Stimulated activated CD8-positive, alpha-beta memory T cell treated with anti-CD3 and anti-CD28 coated beads, Interleukin-12 subunit alpha, Interleukin-12 subunit beta, amount 100 ng/mL, for 24 hours (primary cell): ENCODE measurements around the gene MARK3.
A peak's percentile ranks its signal among the peaks of the same experiment; 100 is the strongest.

Experiments
- DNase-seq: peaks from one replicate; pipeline ENCODE4 v3.0.0-alpha.2; 2020; ENCODE audit errors: extremely low read depth

MARK3 gene

DNA sequence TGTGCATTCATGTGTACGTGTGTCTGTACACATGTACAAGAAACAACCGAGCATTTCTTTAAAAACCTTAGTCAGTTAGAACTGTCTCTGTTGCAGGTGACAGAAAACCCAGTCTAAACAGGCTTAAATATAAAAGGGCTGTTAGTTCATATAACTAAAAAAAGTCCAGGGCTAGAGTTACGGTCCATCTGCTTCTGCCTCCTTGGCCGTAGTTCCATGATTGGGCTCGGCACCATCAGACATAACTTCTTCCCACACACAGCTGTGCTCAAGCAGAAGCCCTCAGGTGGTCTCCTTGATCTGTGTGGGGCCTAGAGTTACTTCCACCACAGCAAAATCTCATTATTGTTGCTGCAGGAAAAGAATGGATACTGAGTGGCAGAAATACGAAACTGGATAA lies 102.9 kb downstream of the MARK3 start:
- DNase-seq = no peak

GRCh38 chr14:103488960-103489359 lies 103.7 kb downstream of the MARK3 start:
- no peak for DNase-seq

DNA sequence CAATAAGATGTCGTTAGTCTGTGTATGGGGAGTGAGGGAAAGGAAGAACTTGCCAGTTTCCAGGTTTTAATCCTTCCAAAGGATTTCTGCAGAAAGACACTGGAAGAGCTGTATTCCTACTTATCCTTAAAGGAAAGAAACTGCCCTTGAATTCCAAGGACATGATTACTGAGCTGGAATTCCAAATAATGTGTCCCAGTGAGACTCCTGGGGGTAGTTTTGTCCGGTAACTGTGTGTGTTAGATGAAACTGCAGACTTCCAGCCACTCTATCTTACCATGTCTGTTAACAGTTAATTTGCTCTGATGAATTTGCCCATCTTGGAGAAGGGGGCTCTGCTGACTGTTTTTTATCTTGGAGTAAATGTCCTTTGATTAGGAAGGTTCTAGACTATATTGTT lies 104.4 kb downstream of the MARK3 start:
- DNase-seq = no peak

GRCh38 chr14:103491691-103492090 lies 106.5 kb downstream of the MARK3 start:
- DNase-seq = no peak

GRCh38 chr14:103492156-103492925 lies 107.1 kb downstream of the MARK3 start:
- DNase-seq = no peak

- DNase-seq = no peak
These were observed 110.6 kb downstream of the MARK3 start for GRCh38 chr14:103495854-103496253.

DNA sequence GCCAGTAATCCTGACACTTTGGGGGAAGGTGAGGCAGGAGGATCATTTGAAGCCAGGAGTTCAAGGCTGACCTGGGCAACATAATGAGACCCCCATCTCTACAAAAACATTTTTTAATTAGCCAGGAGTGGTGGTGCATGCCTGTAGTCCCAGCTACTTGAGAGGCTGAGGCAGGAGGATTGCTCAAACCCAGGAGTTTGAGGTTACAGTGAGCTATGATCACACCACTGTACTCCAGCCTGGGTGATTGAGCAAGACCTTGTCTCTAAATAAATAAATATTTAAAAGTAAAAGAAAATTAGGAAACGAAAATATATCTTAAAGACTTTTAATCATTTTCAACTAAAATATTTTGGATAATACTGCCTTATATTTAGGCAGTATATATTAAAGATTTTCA lies 111.6 kb downstream of the MARK3 start:
- DNase-seq = no peak

GRCh38 chr14:103499709-103500108 lies 114.5 kb downstream of the MARK3 start:
- DNase-seq = no peak

- peak; percentile 55 for DNase-seq
These were observed 115.2 kb downstream of the MARK3 start for GRCh38 chr14:103500148-103500990.

- DNase-seq = no peak
These were observed 116.0 kb downstream of the MARK3 start for GRCh38 chr14:103501041-103501870.

GRCh38 chr14:103501921-103502669 lies 116.9 kb downstream of the MARK3 start:
- no peak for DNase-seq

- no peak for DNase-seq
These were observed 117.7 kb downstream of the MARK3 start for GRCh38 chr14:103502877-103503276.

DNA sequence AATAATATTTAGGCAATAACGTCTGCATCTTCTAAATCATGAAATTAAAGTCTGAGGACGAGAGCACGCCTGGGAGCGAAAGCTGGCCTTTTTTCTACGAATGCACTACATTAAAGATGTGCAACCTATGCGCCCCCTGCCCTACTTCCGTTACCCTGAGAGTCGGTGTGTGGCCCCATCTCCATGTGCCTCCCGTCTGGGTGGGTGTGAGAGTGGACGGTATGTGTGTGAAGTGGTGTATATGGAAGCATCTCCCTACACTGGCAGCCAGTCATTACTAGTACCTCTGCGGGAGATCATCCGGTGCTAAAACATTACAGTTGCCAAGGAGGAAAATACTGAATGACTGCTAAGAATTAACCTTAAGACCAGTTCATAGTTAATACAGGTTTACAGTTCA lies 118.1 kb downstream of the MARK3 start:
- no peak for DNase-seq

- no peak for DNase-seq
These were observed 119.9 kb downstream of the MARK3 start for GRCh38 chr14:103504991-103505565.

DNA sequence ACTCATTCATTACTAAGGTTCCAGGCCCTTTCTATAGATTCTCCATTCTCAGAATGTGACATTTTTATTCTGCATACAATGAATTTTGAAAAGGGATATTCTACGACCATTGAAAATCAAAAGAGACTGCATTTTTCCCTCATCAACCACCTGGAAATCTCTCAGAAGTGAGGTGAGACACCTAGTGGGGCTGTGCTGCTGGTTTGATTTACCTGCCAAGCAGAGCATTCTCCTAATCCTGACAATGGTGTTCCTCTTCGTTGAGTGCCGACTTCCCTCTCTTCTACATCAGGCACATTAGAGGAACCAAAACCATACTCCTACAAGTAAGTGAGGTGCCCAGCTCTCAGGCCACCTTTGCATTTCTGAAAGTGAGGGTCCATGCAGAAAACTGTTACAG lies 122.5 kb downstream of the MARK3 start:
- no peak for DNase-seq

DNA sequence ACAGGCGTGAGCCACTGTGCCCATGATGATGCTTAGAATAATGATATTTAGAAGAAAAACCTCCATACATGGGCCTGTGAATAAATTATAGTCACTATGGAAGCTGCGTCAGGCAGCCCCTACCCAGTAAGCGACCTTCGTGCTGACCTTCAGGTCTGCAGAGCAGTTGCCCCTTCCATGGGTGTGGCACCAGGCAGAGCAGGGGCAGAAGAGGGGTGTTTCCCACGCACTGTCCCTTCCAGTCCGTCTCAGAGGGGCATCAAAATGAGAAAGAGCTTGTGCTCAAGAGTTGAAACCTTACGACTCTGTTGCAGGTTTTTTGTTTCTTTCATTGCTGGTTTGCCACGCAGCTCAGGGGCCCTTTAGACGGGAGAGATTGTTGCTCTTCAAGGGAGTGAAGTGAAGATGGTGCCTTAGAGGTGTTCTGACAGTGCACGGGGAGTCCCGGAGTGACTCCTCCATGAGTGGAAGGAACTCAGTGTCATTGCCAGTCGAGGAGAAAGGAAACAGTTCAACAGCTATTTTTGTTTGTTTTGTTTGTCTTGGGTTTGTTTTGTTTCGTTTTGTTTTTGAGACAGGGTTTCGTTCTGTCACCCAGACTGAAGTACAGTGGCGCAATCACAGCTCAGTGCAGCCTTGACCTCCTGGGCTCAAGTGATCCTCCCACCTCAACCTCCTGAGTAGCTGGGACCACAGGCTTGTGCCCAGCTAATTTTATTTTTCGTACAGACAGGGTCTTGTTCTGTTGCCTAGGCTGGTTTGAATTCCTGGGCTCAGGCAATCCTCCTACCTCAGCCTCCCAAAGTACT lies 123.5 kb downstream of the MARK3 start:
- no peak for DNase-seq

DNA sequence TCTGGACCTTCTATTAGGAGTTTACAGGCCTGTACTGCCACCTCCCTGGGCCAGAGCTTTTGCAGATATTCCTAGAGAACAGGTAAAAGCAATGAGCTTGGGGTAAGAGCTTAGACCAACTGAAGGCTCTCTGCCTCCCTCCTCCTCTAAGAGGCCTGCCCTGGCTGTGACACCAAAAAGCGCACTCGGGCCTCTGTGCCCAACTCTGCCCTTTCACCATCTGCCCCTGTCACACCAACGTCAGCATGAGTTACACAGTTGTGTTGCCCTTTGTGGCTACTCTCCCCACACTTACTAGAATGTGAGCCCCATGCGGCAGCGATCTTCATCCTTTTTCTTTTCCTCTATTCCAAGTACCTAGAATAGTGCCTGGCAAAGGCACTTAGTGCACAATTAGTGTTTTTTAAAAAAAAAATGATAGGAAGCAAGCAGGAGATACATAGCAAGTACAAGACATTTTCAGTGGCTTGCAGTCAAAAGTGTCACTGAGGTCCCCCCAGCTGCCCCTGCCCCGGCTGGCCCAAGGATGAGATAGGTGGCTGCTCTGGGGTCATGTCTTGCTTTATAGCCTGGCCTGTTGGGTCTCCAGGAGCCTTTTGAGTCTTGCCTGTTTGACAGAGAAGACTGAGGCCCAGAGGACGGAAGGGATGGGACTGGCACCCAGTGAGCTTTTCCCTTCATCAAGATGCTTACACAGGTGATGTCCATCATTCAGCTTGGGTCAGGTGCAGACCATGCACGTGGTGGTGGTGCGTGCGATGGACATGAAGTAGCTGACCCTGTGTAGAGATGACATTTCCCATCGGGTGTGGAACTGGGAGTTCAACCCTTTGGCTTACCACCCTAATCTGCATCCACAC lies 124.9 kb downstream of the MARK3 start:
- DNase-seq = no peak

DNA sequence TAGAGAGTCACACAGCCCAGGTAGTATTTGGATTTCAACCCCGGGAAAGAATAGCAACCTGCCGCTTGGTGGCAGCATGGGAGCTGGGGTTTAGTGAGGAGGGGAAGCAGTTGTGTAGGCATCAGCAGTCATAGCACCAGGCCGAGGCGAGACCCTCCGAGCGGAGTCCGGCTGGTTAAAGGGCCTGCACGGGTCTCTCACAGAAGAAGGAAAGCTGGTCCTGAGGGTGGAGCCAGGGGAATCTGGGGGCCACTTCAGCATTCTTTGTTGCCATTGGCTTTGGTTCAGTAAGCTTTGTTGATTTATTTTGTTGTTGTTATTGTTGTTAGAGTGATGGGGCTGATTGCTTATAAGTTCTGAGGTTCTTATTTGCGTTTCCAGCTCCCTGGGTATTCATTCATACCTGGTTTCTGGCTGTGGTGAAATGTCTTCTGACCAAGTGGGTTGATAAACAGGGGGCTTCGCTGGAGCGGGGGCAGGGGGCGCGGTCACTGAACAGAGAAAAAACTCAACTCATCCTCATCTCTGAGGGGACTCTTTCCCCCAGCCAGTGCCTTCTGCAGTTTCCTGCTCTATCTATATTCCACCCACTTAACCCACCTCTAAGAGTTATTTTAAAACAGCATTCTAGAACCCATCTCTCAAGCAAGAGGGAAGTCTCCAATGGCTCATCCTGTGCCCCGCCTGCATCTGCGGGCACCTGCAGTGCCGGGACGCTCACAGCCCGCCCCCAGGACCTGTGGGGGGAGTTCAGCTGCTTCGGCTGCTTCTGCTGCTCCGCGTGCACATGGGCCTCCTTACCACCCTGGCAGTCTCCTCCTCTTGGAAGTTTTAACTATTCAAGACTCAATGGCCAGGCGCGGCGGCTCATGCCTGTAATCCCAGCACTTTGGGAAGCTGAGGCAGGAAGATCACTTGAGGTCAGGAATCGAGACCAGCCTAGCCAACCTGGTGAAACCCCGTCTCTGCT lies 125.8 kb downstream of the MARK3 start:
- DNase-seq = no peak
